ENCODE results near the gene FRY.

Gene FRY

GRCh38 chr13:32224916-32225315, 193.3 kb downstream of the FRY start:
- no peak for DNase-seq

- no peak for DNase-seq
These were observed 193.9 kb downstream of the FRY start for GRCh38 chr13:32225481-32225931.

GRCh38 chr13:32228330-32229041, 196.9 kb downstream of the FRY start:
- DNase-seq = peak; percentile 13

GRCh38 chr13:32229443-32229842, 197.9 kb downstream of the FRY start:
- DNase-seq = no peak

- no peak for DNase-seq
These were observed 200.7 kb downstream of the FRY start for GRCh38 chr13:32232263-32232662.

GRCh38 chr13:32233062-32233461, 201.5 kb downstream of the FRY start:
- DNase-seq = no peak

GRCh38 chr13:32234914-32235313, 203.3 kb downstream of the FRY start:
- DNase-seq = no peak

- DNase-seq = no peak
These were observed 206.1 kb downstream of the FRY start for GRCh38 chr13:32237681-32238080.

- DNase-seq = no peak
These were observed 212.1 kb downstream of the FRY start for GRCh38 chr13:32243695-32244094.

GRCh38 chr13:32245555-32245954, 214.0 kb downstream of the FRY start:
- no peak for DNase-seq

- DNase-seq = no peak
These were observed 214.9 kb downstream of the FRY start for GRCh38 chr13:32246468-32246867.

- DNase-seq = no peak
These were observed 216.3 kb downstream of the FRY start for GRCh38 chr13:32247887-32248286.

GRCh38 chr13:32248801-32249200, 217.2 kb downstream of the FRY start:
- DNase-seq = no peak

- no peak for DNase-seq
These were observed 221.4 kb downstream of the FRY start for GRCh38 chr13:32252812-32253438.

- DNase-seq = no peak
These were observed 222.4 kb downstream of the FRY start for GRCh38 chr13:32253911-32254399.

GRCh38 chr13:32254416-32254815, 222.8 kb downstream of the FRY start:
- no peak for DNase-seq

- no peak for DNase-seq
These were observed 223.5 kb downstream of the FRY start for GRCh38 chr13:32254916-32255723.

- no peak for DNase-seq
These were observed 224.1 kb downstream of the FRY start for GRCh38 chr13:32255724-32256109.

GRCh38 chr13:32256243-32256642, 224.7 kb downstream of the FRY start:
- DNase-seq = no peak

GRCh38 chr13:32257649-32258048, 226.1 kb downstream of the FRY start:
- DNase-seq = no peak

GRCh38 chr13:32259116-32259515, 227.5 kb downstream of the FRY start:
- DNase-seq = no peak

GRCh38 chr13:32261567-32261966, 230.0 kb downstream of the FRY start:
- no peak for DNase-seq

GRCh38 chr13:32262165-32262564, 230.6 kb downstream of the FRY start:
- no peak for DNase-seq
